Measurements from ENCODE around the gene SMCO4. TPM values are rescaled to one million over a fixed set of nuclear protein-coding genes. Genes with fewer than 3 reads are reported as not detected.

SMCO4 gene
- total RNA-seq, 1 experiment from 2014 or later, result 24.6 TPM

- DNase-seq (ENCODE audit: low spot score), result no peak
Observed at GRCh38 chr11:93528757-93529645, 14.2 kb downstream of the SMCO4 start.

GRCh38 chr11:93528252-93528651 lies 14.9 kb downstream of the SMCO4 start:
- no peak for DNase-seq (ENCODE audit: low spot score)

GRCh38 chr11:93526641-93527583 lies 16.3 kb downstream of the SMCO4 start:
- DNase-seq (ENCODE audit: low spot score), result peak; percentile 37

- no peak for DNase-seq (ENCODE audit: low spot score)
Observed at GRCh38 chr11:93526346-93526633, 16.9 kb downstream of the SMCO4 start.

GRCh38 chr11:93525601-93526345 lies 17.4 kb downstream of the SMCO4 start:
- DNase-seq (ENCODE audit: low spot score), result no peak

GRCh38 chr11:93524858-93525257 lies 18.3 kb downstream of the SMCO4 start:
- no peak for DNase-seq (ENCODE audit: low spot score)

GRCh38 chr11:93524173-93524536 lies 19.0 kb downstream of the SMCO4 start:
- DNase-seq (ENCODE audit: low spot score), result no peak

- no peak for DNase-seq (ENCODE audit: low spot score)
Observed at GRCh38 chr11:93520726-93521509, 22.3 kb downstream of the SMCO4 start.

GRCh38 chr11:93519179-93519578 lies 24.0 kb downstream of the SMCO4 start:
- no peak for DNase-seq (ENCODE audit: low spot score)

GRCh38 chr11:93518081-93518480 lies 25.1 kb downstream of the SMCO4 start:
- DNase-seq (ENCODE audit: low spot score), result no peak

- DNase-seq (ENCODE audit: low spot score), result no peak
Observed at GRCh38 chr11:93517611-93518010, 25.6 kb downstream of the SMCO4 start.

GRCh38 chr11:93517041-93517440 lies 26.1 kb downstream of the SMCO4 start:
- no peak for DNase-seq (ENCODE audit: low spot score)

- no peak for DNase-seq (ENCODE audit: low spot score)
Observed at GRCh38 chr11:93515441-93516025, 27.7 kb downstream of the SMCO4 start.

- no peak for DNase-seq (ENCODE audit: low spot score)
Observed at GRCh38 chr11:93514712-93515111, 28.5 kb downstream of the SMCO4 start.

GRCh38 chr11:93513772-93514171 lies 29.4 kb downstream of the SMCO4 start:
- DNase-seq (ENCODE audit: low spot score), result no peak

GRCh38 chr11:93512949-93513667 lies 30.1 kb downstream of the SMCO4 start:
- DNase-seq (ENCODE audit: low spot score), result no peak

GRCh38 chr11:93512073-93512475 lies 31.1 kb downstream of the SMCO4 start:
- no peak for DNase-seq (ENCODE audit: low spot score)

- DNase-seq (ENCODE audit: low spot score), result no peak
Observed at GRCh38 chr11:93510196-93510873, 32.9 kb downstream of the SMCO4 start.

GRCh38 chr11:93507517-93507916 lies 35.7 kb downstream of the SMCO4 start:
- no peak for DNase-seq (ENCODE audit: low spot score)

All from HT-29 (cell line).